ENCODE measurements around the gene ADRA2C. TPM values are rescaled to one million over a fixed set of nuclear protein-coding genes. Genes with fewer than 3 reads are reported as not detected.

Gene ADRA2C
- polyA plus RNA-seq, 1 donor, result 0.90 TPM

DNA sequence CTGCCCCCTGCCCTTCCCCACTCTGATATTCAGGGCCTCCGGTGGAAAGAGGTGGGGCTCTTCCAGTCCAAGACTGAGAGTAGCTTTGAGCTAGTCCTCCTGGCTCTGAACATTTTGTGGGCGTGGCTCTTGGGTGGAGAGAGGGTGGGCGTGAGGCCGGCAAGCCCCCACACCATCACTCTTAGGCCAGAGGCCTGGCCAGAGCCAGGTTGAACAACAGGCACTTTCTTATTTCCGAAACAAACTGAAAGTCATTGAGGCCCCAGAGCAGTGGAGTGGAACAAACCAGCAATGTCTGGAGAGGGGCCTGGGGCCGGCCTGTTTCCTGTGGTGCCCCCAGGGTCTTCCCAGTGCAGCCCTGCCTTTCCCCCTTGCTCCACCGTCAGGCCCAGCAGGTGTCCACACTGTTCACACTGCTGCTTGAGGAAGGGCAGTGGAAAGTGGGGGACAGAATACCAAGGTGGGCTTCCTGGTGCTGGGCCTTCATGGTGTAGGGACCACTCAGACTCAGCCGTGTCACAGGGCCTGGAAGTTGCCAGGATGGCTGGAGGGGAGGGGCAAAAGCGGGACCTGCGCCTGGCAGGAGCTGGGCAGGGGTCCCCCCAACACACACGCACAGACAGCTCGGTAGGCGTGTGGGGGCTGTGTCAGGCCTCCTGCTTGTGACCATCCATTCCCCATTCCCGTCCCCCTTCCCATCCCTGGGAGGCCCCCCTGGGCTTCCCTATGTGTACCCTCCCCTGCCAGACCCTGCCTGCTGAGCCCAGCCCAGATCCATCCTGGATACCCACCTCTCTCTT, 2.9 kb downstream of the ADRA2C start:
- Histone ChIP-seq H3K27me3 (ENCODE audit: control insufficient read depth, insufficient read depth, low read length) (peaks cover 65% of the 10 kb centered on the region), H3K4me3 (ENCODE audit: low read length) (no peak overlapping the region), H3K36me3 (ENCODE audit: control insufficient read depth, insufficient read depth, low read length) (no peaks in the 10 kb centered on the region), H3K9me3 (ENCODE audit: control insufficient read depth, low read depth, low read length) (peaks cover 4% of the 10 kb centered on the region), H3K27ac (ENCODE audit: low read length) (no peak overlapping the region), H3K4me1 (ENCODE audit: control insufficient read depth, insufficient read depth, low read length) (no peaks in the 10 kb centered on the region)
- WGBS (ENCODE audit: insufficient coverage, low lambda C conversion rate), result no CpG with 5 or more reads among the region's 14 CpGs
- DNase-seq, result no peak

DNA sequence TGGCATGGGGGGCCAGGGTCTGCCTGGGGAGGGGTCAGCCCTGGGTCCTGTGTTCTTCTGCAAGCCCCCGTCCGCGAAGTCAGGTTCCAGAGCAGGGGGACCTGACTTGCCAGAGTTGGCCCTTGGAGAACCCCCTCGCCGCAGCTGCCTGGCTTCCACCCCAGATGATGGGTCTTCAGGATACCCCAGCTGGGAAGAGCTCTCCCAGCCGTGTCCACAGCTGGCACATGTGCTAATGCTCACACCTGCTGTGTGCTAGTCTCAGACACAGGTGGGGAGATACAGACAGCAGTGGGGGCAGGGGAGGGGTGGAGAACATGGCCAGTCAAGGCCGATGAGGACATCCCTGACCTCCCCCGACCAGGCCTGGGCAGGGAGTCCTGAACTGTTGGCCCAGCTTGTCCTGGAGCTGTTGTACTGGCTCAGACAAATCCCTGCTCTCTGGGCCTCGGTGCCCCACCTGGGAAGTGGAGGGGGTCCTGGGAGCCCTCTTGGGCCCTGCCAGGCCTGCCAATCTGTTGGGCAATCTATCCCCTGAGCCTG, 3.5 kb downstream of the ADRA2C start:
- Histone ChIP-seq H3K9me3 (ENCODE audit: control insufficient read depth, low read depth, low read length) (peaks cover 4% of the 10 kb centered on the region), H3K27me3 (ENCODE audit: control insufficient read depth, insufficient read depth, low read length) (peaks cover 59% of the 10 kb centered on the region), H3K4me3 (ENCODE audit: low read length) (no peak overlapping the region), H3K27ac (ENCODE audit: low read length) (no peak overlapping the region), H3K4me1 (ENCODE audit: control insufficient read depth, insufficient read depth, low read length) (no peaks in the 10 kb centered on the region), H3K36me3 (ENCODE audit: control insufficient read depth, insufficient read depth, low read length) (no peaks in the 10 kb centered on the region)
- no CpG with 5 or more reads among the region's 9 CpGs for WGBS (ENCODE audit: insufficient coverage, low lambda C conversion rate)
- DNase-seq, result no peak

DNA sequence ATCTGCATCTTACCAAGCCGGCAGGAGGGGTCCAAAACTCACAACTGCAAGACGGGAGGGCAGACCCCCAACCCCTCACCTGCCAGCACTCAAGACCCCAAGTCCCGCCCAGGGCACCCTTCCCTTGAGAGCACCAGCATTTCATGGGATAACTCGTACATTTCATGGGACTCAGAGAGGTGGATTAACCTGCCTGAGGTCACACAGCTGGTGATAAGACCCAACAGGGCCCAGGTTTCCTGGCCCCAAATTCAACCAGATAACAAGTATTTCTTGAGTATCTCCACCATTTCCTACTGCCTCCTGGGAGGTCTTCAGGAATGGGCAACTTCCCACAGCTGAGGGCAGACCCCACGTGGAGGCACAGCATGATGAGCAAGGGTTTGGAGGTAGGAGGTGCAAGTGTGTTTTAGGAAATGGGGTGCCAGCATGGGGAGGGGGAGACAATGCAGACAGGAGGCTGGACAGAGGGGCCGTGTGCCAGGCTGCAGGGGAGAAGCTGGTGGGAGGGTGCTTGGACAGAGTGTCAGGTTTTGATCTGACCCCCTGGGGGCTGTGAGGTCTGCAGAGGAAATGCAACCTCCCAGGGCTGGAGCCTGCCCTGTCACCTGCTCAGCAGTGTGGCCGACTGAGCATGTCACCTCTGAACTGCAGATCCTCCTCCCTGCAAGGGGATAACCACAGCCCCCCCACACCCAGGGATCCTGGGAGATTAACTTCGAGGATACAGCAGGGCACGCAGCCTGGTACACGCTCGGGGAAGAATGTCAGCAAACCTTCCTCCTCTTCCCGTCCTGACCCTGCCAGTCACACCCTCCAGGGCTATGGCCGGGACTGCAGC, 4.4 kb downstream of the ADRA2C start:
- Histone ChIP-seq H3K4me3 (ENCODE audit: low read length) (no peak overlapping the region), H3K9me3 (ENCODE audit: control insufficient read depth, low read depth, low read length) (peaks cover 4% of the 10 kb centered on the region), H3K4me1 (ENCODE audit: control insufficient read depth, insufficient read depth, low read length) (no peaks in the 10 kb centered on the region), H3K36me3 (ENCODE audit: control insufficient read depth, insufficient read depth, low read length) (no peaks in the 10 kb centered on the region), H3K27me3 (ENCODE audit: control insufficient read depth, insufficient read depth, low read length) (peaks cover 55% of the 10 kb centered on the region), H3K27ac (ENCODE audit: low read length) (no peak overlapping the region)
- no peak for DNase-seq
- no CpG with 5 or more reads among the region's 13 CpGs for WGBS (ENCODE audit: insufficient coverage, low lambda C conversion rate)

DNA sequence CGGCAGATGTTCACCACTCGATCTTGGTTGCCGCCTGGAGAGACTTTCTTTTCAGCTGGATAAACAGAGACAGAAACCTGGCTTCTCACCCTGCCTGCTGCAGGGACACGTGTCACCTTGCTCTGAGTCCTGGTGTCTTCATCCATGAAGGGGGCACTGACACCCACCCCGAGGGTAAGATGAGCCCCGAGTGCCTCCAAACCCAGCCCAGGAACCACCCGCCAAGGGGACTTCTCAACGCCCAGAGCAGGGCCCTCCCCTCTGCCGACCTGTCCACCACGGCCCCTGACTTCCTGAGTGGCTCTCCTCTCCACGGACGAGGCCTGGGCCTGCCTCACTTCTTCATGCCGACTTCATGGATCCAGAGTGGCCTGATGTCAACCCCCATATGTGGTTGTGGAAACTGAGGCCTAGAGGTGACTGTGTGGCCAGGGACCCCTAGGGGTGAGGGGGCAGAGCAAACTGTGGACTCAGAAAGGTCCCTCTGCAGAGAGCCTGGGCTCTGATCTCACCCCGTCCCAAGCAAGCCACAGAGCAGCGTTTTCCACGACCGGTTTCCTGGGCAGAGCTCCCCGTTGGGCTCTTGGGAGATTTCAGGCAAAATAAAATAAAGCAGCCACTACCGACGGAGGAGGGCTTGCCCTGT, 5.1 kb downstream of the ADRA2C start:
- WGBS (ENCODE audit: insufficient coverage, low lambda C conversion rate), result no CpG with 5 or more reads among the region's 20 CpGs
- Histone ChIP-seq H3K4me3 (ENCODE audit: low read length) (no peak overlapping the region), H3K9me3 (ENCODE audit: control insufficient read depth, low read depth, low read length) (peaks cover 4% of the 10 kb centered on the region), H3K36me3 (ENCODE audit: control insufficient read depth, insufficient read depth, low read length) (no peaks in the 10 kb centered on the region), H3K27me3 (ENCODE audit: control insufficient read depth, insufficient read depth, low read length) (peaks cover 56% of the 10 kb centered on the region), H3K27ac (ENCODE audit: low read length) (no peak overlapping the region), H3K4me1 (ENCODE audit: control insufficient read depth, insufficient read depth, low read length) (no peaks in the 10 kb centered on the region)
- DNase-seq, result no peak

DNA sequence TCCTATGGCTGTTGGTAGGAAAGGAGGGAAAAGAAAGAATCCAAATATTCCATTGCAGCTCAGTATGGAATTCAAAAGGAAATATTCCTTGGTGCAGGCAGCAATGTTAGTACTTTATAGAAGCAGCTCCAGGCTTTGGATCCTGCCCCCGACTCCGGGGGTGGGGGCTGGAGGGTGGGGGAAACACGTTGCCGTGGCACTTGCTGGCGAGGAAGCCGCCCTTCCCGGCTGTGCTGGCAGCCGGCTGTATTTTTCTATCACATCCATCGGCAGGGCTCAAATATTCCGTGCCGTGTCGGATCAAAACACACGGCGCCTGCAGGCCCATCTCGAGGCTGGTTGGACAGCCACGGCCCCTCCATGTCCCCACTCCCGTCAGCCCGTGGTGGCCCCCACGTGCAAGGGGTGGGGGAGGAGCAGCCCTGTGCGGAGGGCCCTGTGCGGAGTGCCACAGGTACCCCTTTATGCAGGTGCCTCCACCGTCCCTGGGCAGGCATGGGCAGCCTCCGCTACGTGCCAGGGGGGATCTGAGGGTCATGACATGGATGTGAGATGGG, 5.8 kb downstream of the ADRA2C start:
- WGBS (ENCODE audit: insufficient coverage, low lambda C conversion rate), result no CpG with 5 or more reads among the region's 24 CpGs
- peaks cover 51% of the 10 kb centered on the region for H3K27me3 ChIP-seq (ENCODE audit: control insufficient read depth, insufficient read depth, low read length)
- H3K27ac ChIP-seq (ENCODE audit: low read length), result no peak overlapping the region
- H3K4me1 ChIP-seq (ENCODE audit: control insufficient read depth, insufficient read depth, low read length), result no peaks in the 10 kb centered on the region
- DNase-seq, result no peak
- peaks cover 2% of the 10 kb centered on the region for H3K9me3 ChIP-seq (ENCODE audit: control insufficient read depth, low read depth, low read length)
- no peak overlapping the region for H3K4me3 ChIP-seq (ENCODE audit: low read length)
- H3K36me3 ChIP-seq (ENCODE audit: control insufficient read depth, insufficient read depth, low read length), result no peaks in the 10 kb centered on the region

DNA sequence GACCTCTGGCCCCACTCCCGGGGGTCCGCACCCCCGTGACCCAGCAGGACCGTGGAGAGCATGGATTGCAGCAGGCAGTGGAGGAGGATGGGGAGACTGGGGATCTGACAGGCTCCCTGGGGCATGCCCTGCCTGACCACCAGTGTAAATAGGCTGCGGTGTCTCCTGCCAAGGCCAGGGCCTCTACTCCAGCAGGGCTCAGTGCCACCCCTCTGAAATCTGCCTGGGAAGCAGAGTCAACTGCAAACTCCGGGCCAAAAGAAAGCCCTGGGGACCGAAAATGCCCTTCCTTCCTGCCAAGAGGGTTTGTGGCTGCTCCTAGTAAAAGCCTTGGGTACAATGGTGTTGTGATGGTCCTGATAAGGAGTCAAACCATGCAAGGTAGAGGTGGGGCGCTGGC, 6.4 kb downstream of the ADRA2C start:
- no peak overlapping the region for H3K27ac ChIP-seq (ENCODE audit: low read length)
- no peak overlapping the region for H3K4me3 ChIP-seq (ENCODE audit: low read length)
- no peak for DNase-seq
- no peaks in the 10 kb centered on the region for H3K36me3 ChIP-seq (ENCODE audit: control insufficient read depth, insufficient read depth, low read length)
- H3K27me3 ChIP-seq (ENCODE audit: control insufficient read depth, insufficient read depth, low read length), result peaks cover 47% of the 10 kb centered on the region
- H3K4me1 ChIP-seq (ENCODE audit: control insufficient read depth, insufficient read depth, low read length), result no peaks in the 10 kb centered on the region
- H3K9me3 ChIP-seq (ENCODE audit: control insufficient read depth, low read depth, low read length), result no peaks in the 10 kb centered on the region
- WGBS (ENCODE audit: insufficient coverage, low lambda C conversion rate), result no CpG with 5 or more reads among the region's 8 CpGs

DNA sequence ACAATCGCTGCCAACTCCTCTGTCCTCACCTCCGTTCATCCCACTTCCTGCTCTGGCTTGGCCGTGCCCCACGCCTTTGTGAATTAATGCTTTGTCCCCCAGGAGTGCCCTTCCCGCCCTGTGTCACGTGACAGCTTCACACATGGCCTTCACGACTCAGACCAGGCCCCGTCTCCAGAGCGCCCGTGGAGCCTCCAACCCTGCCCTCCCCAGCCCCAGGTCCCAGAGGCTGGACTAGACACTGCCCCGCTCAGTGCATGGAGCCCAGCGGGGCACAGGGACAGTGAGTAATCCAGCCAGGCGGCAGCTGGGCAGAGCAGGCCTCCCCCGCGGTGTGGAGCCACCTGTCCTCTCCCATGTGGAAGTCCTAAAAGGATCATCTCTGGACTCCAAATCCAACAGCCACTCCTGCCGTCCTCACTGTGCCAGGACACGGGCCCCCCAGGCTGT, 7.4 kb downstream of the ADRA2C start:
- H3K4me3 ChIP-seq (ENCODE audit: low read length), result no peak overlapping the region

DNA sequence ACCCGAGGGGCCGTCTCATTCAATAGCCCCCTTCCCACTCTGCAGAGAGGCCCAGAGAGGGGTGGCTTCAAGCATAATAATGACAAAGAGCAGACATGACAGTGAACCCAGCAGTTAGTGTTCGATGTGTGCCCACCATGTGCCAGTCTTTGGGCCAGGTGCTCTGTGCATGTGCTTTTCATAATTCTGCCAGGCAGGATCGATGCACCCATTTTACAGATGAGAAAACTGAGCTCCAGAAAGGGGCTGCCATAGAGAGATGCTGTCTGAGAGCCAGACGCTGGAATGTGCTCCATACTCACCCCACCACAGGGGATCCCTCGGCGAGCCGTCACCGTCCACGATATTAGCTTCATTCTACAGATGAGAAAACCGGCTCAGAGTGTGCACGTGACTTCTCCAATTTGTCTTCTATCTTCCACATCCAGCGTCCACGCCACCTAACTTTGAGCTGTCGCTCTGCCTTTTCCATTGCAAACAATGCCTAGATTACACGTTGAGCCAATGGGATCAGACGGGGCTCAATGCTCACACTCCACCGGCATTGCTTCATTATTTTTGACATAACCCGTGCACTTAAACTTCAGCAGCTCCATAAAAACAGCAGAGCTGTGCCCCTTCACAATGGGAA, 8.2 kb downstream of the ADRA2C start:
- no peak for DNase-seq
- H3K27me3 ChIP-seq (ENCODE audit: control insufficient read depth, insufficient read depth, low read length), result peaks cover 30% of the 10 kb centered on the region
- H3K9me3 ChIP-seq (ENCODE audit: control insufficient read depth, low read depth, low read length), result no peaks in the 10 kb centered on the region
- WGBS (ENCODE audit: insufficient coverage, low lambda C conversion rate), result 85% methylated on average over 4 of the region's 19 CpGs
- H3K27ac ChIP-seq (ENCODE audit: low read length), result no peak overlapping the region
- no peak overlapping the region for H3K4me3 ChIP-seq (ENCODE audit: low read length)
- H3K4me1 ChIP-seq (ENCODE audit: control insufficient read depth, insufficient read depth, low read length), result no peaks in the 10 kb centered on the region
- H3K36me3 ChIP-seq (ENCODE audit: control insufficient read depth, insufficient read depth, low read length), result no peaks in the 10 kb centered on the region

More for the DNA sequence above, 7.4 kb downstream of the ADRA2C start:
- no peak for DNase-seq
- H3K4me1 ChIP-seq (ENCODE audit: control insufficient read depth, insufficient read depth, low read length), result no peaks in the 10 kb centered on the region
- H3K9me3 ChIP-seq (ENCODE audit: control insufficient read depth, low read depth, low read length), result no peaks in the 10 kb centered on the region
- no peak overlapping the region for H3K27ac ChIP-seq (ENCODE audit: low read length)
- H3K27me3 ChIP-seq (ENCODE audit: control insufficient read depth, insufficient read depth, low read length), result peaks cover 38% of the 10 kb centered on the region
- WGBS (ENCODE audit: insufficient coverage, low lambda C conversion rate), result no CpG with 5 or more reads among the region's 17 CpGs
- no peaks in the 10 kb centered on the region for H3K36me3 ChIP-seq (ENCODE audit: control insufficient read depth, insufficient read depth, low read length)

DNA sequence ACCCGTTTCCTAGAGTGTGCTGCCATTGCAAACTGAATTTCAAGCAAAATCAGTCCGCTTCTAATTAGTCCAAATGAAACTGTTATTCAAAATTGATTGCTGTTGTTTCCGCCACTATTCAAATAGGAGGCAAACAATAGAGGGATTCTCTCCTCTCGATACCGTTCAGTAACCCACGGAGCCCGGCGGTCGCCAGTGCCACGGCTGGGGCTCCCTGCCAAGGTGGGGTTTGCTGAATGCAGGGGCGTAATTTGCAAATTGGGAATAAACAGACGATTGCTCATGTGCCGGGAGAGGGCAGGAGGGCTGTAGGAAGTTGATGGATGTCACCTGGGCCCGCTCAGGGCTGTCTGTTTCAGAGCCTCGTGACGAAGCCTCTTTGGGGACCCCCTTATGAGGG, 8.8 kb downstream of the ADRA2C start:
- H3K36me3 ChIP-seq (ENCODE audit: control insufficient read depth, insufficient read depth, low read length), result no peaks in the 10 kb centered on the region
- peaks cover 1% of the 10 kb centered on the region for H3K4me1 ChIP-seq (ENCODE audit: control insufficient read depth, insufficient read depth, low read length)
- H3K27me3 ChIP-seq (ENCODE audit: control insufficient read depth, insufficient read depth, low read length), result peaks cover 24% of the 10 kb centered on the region
- no peak overlapping the region for H3K4me3 ChIP-seq (ENCODE audit: low read length)
- H3K27ac ChIP-seq (ENCODE audit: low read length), result no peak overlapping the region
- WGBS (ENCODE audit: insufficient coverage, low lambda C conversion rate), result 80% methylated on average over 1 of the region's 16 CpGs
- DNase-seq, result no peak
- no peaks in the 10 kb centered on the region for H3K9me3 ChIP-seq (ENCODE audit: control insufficient read depth, low read depth, low read length)
